Motor neuron (in vitro differentiated cells): ENCODE measurements around the gene PRDX3. TPM values are rescaled to one million over a fixed set of nuclear protein-coding genes. Genes with fewer than 3 reads are reported as not detected.

Source experiments
- ATAC-seq, 8 experiments: fragments of 200-7000 bp; cut with Tn5 transposase; replicated peaks in 6 of 8; 2 replicates each; pipeline ENCODE4 v1.8.0; 2021; ENCODE audit warnings: mild to moderate bottlenecking in 8 of 8, moderate library complexity in 8 of 8
- H3K27ac ChIP-seq, 2 donors: fragments of 250-450 bp; sonication (Bioruptor Pico); 2 replicates each; pipeline ENCODE4 v1.9.0; 2021; ENCODE audit warnings: antibody characterized with exemption in 2 of 2, mild to moderate bottlenecking in 2 of 2, moderate library complexity in 1 of 2
- H3K4me1 ChIP-seq, 2 donors: fragments of 250-450 bp; sonication (Bioruptor Pico); replicated peaks in 1 of 2; 2 replicates each; pipeline ENCODE4 v1.6.1; 2021; ENCODE audit warnings: antibody characterized with exemption in 2 of 2, mild to moderate bottlenecking in 2 of 2, moderate library complexity in 1 of 2
- H3K4me3 ChIP-seq, 5 donors: fragments of 250-450 bp; sonication (Bioruptor Pico); 2 replicates each; pipeline ENCODE4 v1.9.0; 2021; ENCODE audit warnings: antibody characterized with exemption in 5 of 5, mild to moderate bottlenecking in 5 of 5, moderate library complexity in 4 of 5
- WGBS, 10 experiments: fragments of 450-650 bp; shearing (Covaris generic); methylation state at CpG; one replicate each; pipeline ENCODE4 v1.0.0; 2022; 5-methylcytosine and 5-hydroxymethylcytosine counted together
- in situ Hi-C, 9 experiments: fragments of 400-800 bp; cut with MboI; loops; one replicate each; pipeline ENCODE4 v1.15.0; 2021; ENCODE audit warnings: low sequenced_read_pairs in 9 of 9, low pct_unique_long_range_greater_than_20kb in 2 of 9; ENCODE audit not compliant: unreplicated experiment in 9 of 9
- total RNA-seq, 8 experiments: library from RNA; unstranded; fragments of 300-600 nt; gene quantifications; 2 replicates each; pipeline versions ENCODE4 v1.2.3 to v1.2.4, GENCODE V29; 2022

Gene PRDX3
- total RNA-seq, 8 experiments from 2014 or later, result 78.5 to 191 (median 129) TPM

GRCh38 chr10:119211625-119212441 lies 33.2 kb upstream of the PRDX3 start:
- in situ Hi-C loops, result loop anchor here in 7 of 9 experiments (25.0 kb wide), 2 partner anchors 200 to 225 kb away; no protein-coding TSS in a partner anchor
- whole genome bisulfite sequencing, 10 experiments, result 4 to 87% (median 48%) methylated on average over 3 to 12 of the region's 12 CpGs; no CpG with 5 or more reads in 2 of the 10 experiments
- no peak for ATAC-seq

GRCh38 chr10:119211176-119211575 lies 32.6 kb upstream of the PRDX3 start:
- no peak for ATAC-seq
- no peak overlapping the region for H3K27ac ChIP-seq
- H3K4me3 ChIP-seq, result no peak overlapping the region
- H3K4me1 ChIP-seq, result peaks cover 25 to 27% of the 10 kb centered on the region in 2 donors
- 43 to 86% (median 69%) methylated on average over 1 to 3 of the region's 3 CpGs for WGBS, 10 experiments
- in situ Hi-C loops, result loop anchor here in 7 of 9 experiments (25.0 kb wide), 2 partner anchors 201 to 226 kb away; no protein-coding TSS in a partner anchor

More at GRCh38 chr10:119211625-119212441, 33.2 kb upstream of the PRDX3 start:
- peaks cover 21 to 27% of the 10 kb centered on the region in 2 donors for H3K4me1 ChIP-seq
- H3K27ac ChIP-seq, result no peak overlapping the region
- H3K4me3 ChIP-seq, result no peak overlapping the region

GRCh38 chr10:119210633-119211032 lies 32.0 kb upstream of the PRDX3 start:
- no peak for ATAC-seq
- Histone ChIP-seq H3K27ac (no peak overlapping the region), H3K4me3 (no peak overlapping the region), H3K4me1 (peaks cover 26 to 27% of the 10 kb centered on the region in 2 donors)
- in situ Hi-C loops, result loop anchor here in 7 of 9 experiments (25.0 kb wide), 2 partner anchors 202 to 227 kb away; no protein-coding TSS in a partner anchor
- 30 to 100% (median 47%) methylated on average over 2 of the region's 2 CpGs for WGBS, 10 experiments

- no peak for ATAC-seq
- peak overlapping the region in 1 of 2 donors; percentile 0 for H3K27ac ChIP-seq
- 0 to 52% (median 15%) methylated on average over 3 to 9 of the region's 9 CpGs for WGBS, 10 experiments
- peaks cover 26 to 27% of the 10 kb centered on the region in 2 donors for H3K4me1 ChIP-seq
- in situ Hi-C loops, result loop anchor here in 7 of 9 experiments (25.0 kb wide), 2 partner anchors 202 to 227 kb away; no protein-coding TSS in a partner anchor
- H3K4me3 ChIP-seq, result peak overlapping the region; percentile 62 to 90 (median 70)
Measured at GRCh38 chr10:119209736-119210355, 31.2 kb upstream of the PRDX3 start.

- WGBS, 10 experiments, result 5 to 26% (median 15%) methylated on average over 1 to 12 of the region's 15 CpGs; no CpG with 5 or more reads in 2 of the 10 experiments
- no peak overlapping the region for H3K27ac ChIP-seq
- H3K4me3 ChIP-seq, result peak overlapping the region; percentile 62 to 90 (median 70)
- in situ Hi-C loops, result loop anchor here in 7 of 9 experiments (25.0 kb wide), 2 partner anchors 203 to 228 kb away; no protein-coding TSS in a partner anchor
- peak in 2 of 8 experiments; percentile 0 to 6 for ATAC-seq
- peaks cover 26 to 27% of the 10 kb centered on the region in 2 donors for H3K4me1 ChIP-seq
Measured at GRCh38 chr10:119209035-119209735, 30.6 kb upstream of the PRDX3 start.

- 0 to 11% (median 1%) methylated on average over 1 to 3 of the region's 3 CpGs for WGBS, 10 experiments
- ATAC-seq, result no peak
- peaks cover 26 to 27% of the 10 kb centered on the region in 2 donors for H3K4me1 ChIP-seq
- H3K4me3 ChIP-seq, result peak overlapping the region; percentile 62 to 90 (median 70)
- in situ Hi-C loops, result loop anchor here in 7 of 9 experiments (25.0 kb wide), 2 partner anchors 204 to 229 kb away; no protein-coding TSS in a partner anchor
- H3K27ac ChIP-seq, result no peak overlapping the region
Measured at GRCh38 chr10:119208553-119208940, 29.9 kb upstream of the PRDX3 start.

- in situ Hi-C loops, result loop anchor here in 7 of 9 experiments (25.0 kb wide), 2 partner anchors 204 to 229 kb away; no protein-coding TSS in a partner anchor
- Histone ChIP-seq H3K27ac (peak overlapping the region; percentile 27 to 62), H3K4me3 (peak overlapping the region; percentile 62 to 90 (median 70))
Measured at GRCh38 chr10:119207713-119208552, 29.3 kb upstream of the PRDX3 start.

GRCh38 chr10:119207366-119207666 lies 28.7 kb upstream of the PRDX3 start, which contains the start of gene GRK5:
Gene GRK5 (plus strand): TSS chr10:119207571. CDS start chr10:119207918, 347 bp downstream.
- no CpG with 5 or more reads among the region's 34 CpGs for WGBS, 10 experiments
- Histone ChIP-seq H3K27ac (peak within 1 kb of the TSS; percentile 83 to 86), H3K4me3 (peak within 1 kb of the TSS; percentile 62 to 90 (median 70)), H3K4me1 (peaks cover 26 to 28% of the 10 kb centered on the region in 2 donors)
- ATAC-seq, result peak; percentile 77 to 89 (median 85)
- in situ Hi-C loops, result loop anchor here in 7 of 9 experiments (25.0 kb wide), 2 partner anchors 205 to 230 kb away; no protein-coding TSS in a partner anchor

More at GRCh38 chr10:119207713-119208552, 29.3 kb upstream of the PRDX3 start:
- whole genome bisulfite sequencing, 10 experiments, result 0% methylated on average over 2 to 11 of the region's 62 CpGs; no CpG with 5 or more reads in 3 of the 10 experiments
- ATAC-seq, result peak; percentile 5 to 47 (median 40)
- H3K4me1 ChIP-seq, result peaks cover 27% of the 10 kb centered on the region in 2 donors

- peaks cover 20 to 22% of the 10 kb centered on the region in 2 donors for H3K4me1 ChIP-seq
- ATAC-seq, result peak; percentile 51 to 70 (median 62)
- WGBS, 10 experiments, result 0 to 21% (median 1%) methylated on average over 1 to 21 of the region's 97 CpGs; no CpG with 5 or more reads in 5 of the 10 experiments
- H3K27ac ChIP-seq, result peak overlapping the region; percentile 83 to 86
- peak overlapping the region; percentile 62 to 90 (median 70) for H3K4me3 ChIP-seq
- in situ Hi-C loops, result loop anchor here in 7 of 9 experiments (25.0 kb wide), 2 partner anchors 206 to 231 kb away; no protein-coding TSS in a partner anchor
Measured at GRCh38 chr10:119206603-119207365, 28.2 kb upstream of the PRDX3 start.

- WGBS, 10 experiments, result 18 to 86% (median 48%) methylated on average over 1 to 10 of the region's 17 CpGs; no CpG with 5 or more reads in 3 of the 10 experiments
- peak overlapping the region in 1 of 2 donors; percentile 83 for H3K27ac ChIP-seq
- peaks cover 14 to 18% of the 10 kb centered on the region in 2 donors for H3K4me1 ChIP-seq
- peak in 2 of 8 experiments; percentile 0 for ATAC-seq
- in situ Hi-C loops, result loop anchor here in 7 of 9 experiments (25.0 kb wide), 2 partner anchors 206 to 231 kb away; no protein-coding TSS in a partner anchor
- peak overlapping the region; percentile 62 to 90 (median 70) for H3K4me3 ChIP-seq
Measured at GRCh38 chr10:119205894-119206602, 27.4 kb upstream of the PRDX3 start.
